GM12878 (cell line): Measurements from ENCODE around the gene DUSP10. TPM values are rescaled to one million over a fixed set of nuclear protein-coding genes. Genes with fewer than 3 reads are reported as not detected.

ENCODE experiments used
- ATAC-seq: fragments of 200-7000 bp; cut with Tn5 transposase; 3 replicates; pipeline ENCODE4 v1.9.1; 2020; ENCODE audit warnings: mild to moderate bottlenecking, moderate library complexity
- BruUV-seq: library from RNA; stranded (reverse); fragments of 400-500 nt; replicated peaks from 2 replicates; lab custom pipeline; 2021; lab: Mats Ljungman, UMichigan
- CTCF ChIA-PET: fragments of 300-600 bp; sonication (Branson Sonifier 250); formaldehyde crosslinking; extraction: SDS; loops from one replicate; lab custom pipeline; 2021; ENCODE audit warnings: inconsistent platforms; lab: Yijun Ruan, JAX
- POLR2A ChIA-PET: fragments of 350-600 bp; formaldehyde crosslinking; extraction: SDS; loops from one replicate; lab custom pipeline; 2021; ENCODE audit warnings: inconsistent platforms; lab: Charles Lee
- RAD21 ChIA-PET: fragments of 300-600 bp; sonication (Branson Sonifier 250); formaldehyde crosslinking; loops from one replicate; lab custom pipeline; 2023; ENCODE audit warnings: antibody characterized with exemption; ENCODE audit not compliant: unreplicated experiment; lab: Charles Lee
- SMC1A ChIA-PET: fragments of 300-600 bp; sonication (Branson Sonifier 250); formaldehyde crosslinking; loops from one replicate; lab custom pipeline; 2023; ENCODE audit not compliant: unreplicated experiment, uncharacterized antibody; lab: Charles Lee
- DNase-seq: peaks from one replicate; pipeline ENCODE4 v3.0.0-alpha.2; 2011; ENCODE audit warnings: low read depth, low spot score
- FAIRE-seq: peaks from 3 replicates; lab custom pipeline; 2011; peaks lifted over from hg19 to GRCh38; lab: Jason Lieb, UNC
- H2AFZ ChIP-seq: 2 replicates; pipeline ENCODE4 v1.6.0; 2011; ENCODE audit warnings: low read depth, low read length, control low read depth; ENCODE audit not compliant: control insufficient read depth
- H3K27ac ChIP-seq: 2 replicates; pipeline ENCODE4 v1.5.1; 2011; ENCODE audit warnings: control low read depth; ENCODE audit not compliant: control insufficient read depth, insufficient read depth
- H3K27me3 ChIP-seq, 2 experiments: replicated peaks in 1 of 2; 2 replicates each; pipeline versions ENCODE4 v1.6.0 to v1.6.1; 2011; ENCODE audit warnings: low read length in 1 of 2; ENCODE audit not compliant: control insufficient read depth in 2 of 2, insufficient read depth in 2 of 2
- H3K36me3 ChIP-seq, 2 experiments: 2 replicates each; pipeline ENCODE4 v1.5.1; 2011; ENCODE audit warnings: low read length in 1 of 2; ENCODE audit not compliant: control insufficient read depth in 2 of 2, insufficient read depth in 2 of 2
- H3K4me1 ChIP-seq: 2 replicates; pipeline ENCODE4 v1.6.1; 2011; ENCODE audit warnings: mild to moderate bottlenecking, low read length, moderate library complexity, mixed read lengths; ENCODE audit not compliant: control insufficient read depth, insufficient read depth
- H3K4me2 ChIP-seq: 2 replicates; pipeline ENCODE4 v1.6.0; 2011; ENCODE audit warnings: control low read depth; ENCODE audit not compliant: control insufficient read depth, insufficient read depth
- H3K4me3 ChIP-seq: fragments of 200-600 bp; sonication (generic); 2 replicates; pipeline ENCODE4 v1.5.1; 2016
- H3K79me2 ChIP-seq: 2 replicates; pipeline ENCODE4 v1.6.0; 2011; ENCODE audit warnings: low read length; ENCODE audit not compliant: control insufficient read depth, insufficient read depth
- H3K9ac ChIP-seq: 2 replicates; pipeline ENCODE4 v1.8.0; 2011; ENCODE audit warnings: low read length, control low read depth, mixed read lengths; ENCODE audit not compliant: control insufficient read depth, insufficient read depth
- H3K9me3 ChIP-seq: replicated peaks from 3 replicates; pipeline ENCODE4 v1.5.1; 2011; ENCODE audit warnings: mild to moderate bottlenecking, low read length; ENCODE audit not compliant: control insufficient read depth, insufficient read depth
- H4K20me1 ChIP-seq: 2 replicates; pipeline ENCODE4 v1.6.0; 2011; ENCODE audit not compliant: control insufficient read depth, insufficient read depth
- BACH1 ChIP-seq: fragments of 450-650 bp; IDR thresholded peaks from 2 replicates; pipeline ENCODE4 v1.6.1; 2017; ENCODE audit warnings: mild to moderate bottlenecking, borderline replicate concordance
- IKZF2 ChIP-seq, 2 experiments: fragments of 450-650 bp; IDR thresholded peaks; 2 replicates each; pipeline ENCODE4 v1.6.1; 2017; ENCODE audit warnings: mild to moderate bottlenecking in 2 of 2, moderate library complexity in 2 of 2
- IRF4 ChIP-seq: IDR thresholded peaks from 2 replicates; pipeline ENCODE4 v1.6.1; 2011; ENCODE audit warnings: low read depth, low read length
- JUND ChIP-seq: IDR thresholded peaks from 2 replicates; pipeline ENCODE4 v1.6.1; 2012; ENCODE audit warnings: low read depth, mild to moderate bottlenecking, low read length, improper control_type of control experiment, moderate library complexity
- NFYB ChIP-seq: IDR thresholded peaks from 2 replicates; pipeline ENCODE4 v1.6.1; 2011; ENCODE audit warnings: low read depth, mild to moderate bottlenecking, low read length, improper control_type of control experiment, moderate library complexity; ENCODE audit not compliant: insufficient read depth
- NR2F1 ChIP-seq: fragments of 450-650 bp; conservative IDR thresholded peaks from 2 replicates; pipeline ENCODE4 v1.6.1; 2017; ENCODE audit warnings: mild to moderate bottlenecking
- NRF1 ChIP-seq: conservative IDR thresholded peaks from 2 replicates; pipeline ENCODE4 v1.6.1; 2011; ENCODE audit warnings: mild to moderate bottlenecking, low read depth, low read length, improper control_type of control experiment
- PML ChIP-seq: IDR thresholded peaks from 2 replicates; pipeline ENCODE4 v1.6.1; 2012; ENCODE audit warnings: low read length, inconsistent platforms
- RAD51 ChIP-seq: fragments of 450-650 bp; IDR thresholded peaks from 2 replicates; pipeline ENCODE4 v1.6.1; 2016; ENCODE audit warnings: moderate library complexity, mild to moderate bottlenecking, inconsistent platforms
- RCOR1 ChIP-seq: conservative IDR thresholded peaks from 2 replicates; pipeline ENCODE4 v1.6.1; 2012; ENCODE audit warnings: low read depth, low read length, improper control_type of control experiment
- RFX5 ChIP-seq: IDR thresholded peaks from 2 replicates; pipeline ENCODE4 v1.6.1; 2011; ENCODE audit warnings: low read depth, low read length, improper control_type of control experiment
- SIX5 ChIP-seq: IDR thresholded peaks from 2 replicates; pipeline ENCODE4 v1.6.1; 2011; ENCODE audit warnings: mild to moderate bottlenecking, low read depth, low read length, moderate library complexity; ENCODE audit not compliant: severe bottlenecking
- TARDBP ChIP-seq: IDR thresholded peaks from 2 replicates; pipeline ENCODE4 v1.6.1; 2016; ENCODE audit warnings: borderline replicate concordance
- ZSCAN29 ChIP-seq: fragments of 450-650 bp; IDR thresholded peaks from 2 replicates; pipeline ENCODE4 v1.6.1; 2017; ENCODE audit warnings: mild to moderate bottlenecking, moderate library complexity
- WGBS: methylation state at CpG from one replicate; pipeline ENCODE4 v1.1.6; 2016; ENCODE audit warnings: low lambda C conversion rate; ENCODE audit not compliant: insufficient replicate concordance, insufficient coverage; ENCODE audit errors: missing lambda C conversion rate; 5-methylcytosine and 5-hydroxymethylcytosine counted together
- in situ Hi-C: fragments of 300-500 bp; cut with MboI; formaldehyde crosslinking; loops from 9 replicates; pipeline ENCODE4 v1.14.3; 2018; ENCODE audit warnings: mixed read lengths
- intact Hi-C: fragments of 100-400 bp; cut with micrococcal nuclease; formaldehyde crosslinking; loops from one replicate; pipeline ENCODE4 v1.14.2; 2022; ENCODE audit not compliant: unreplicated experiment
- polyA plus RNA-seq, 11 experiments: library from polyadenylated mRNA; depleted of rRNA in 4 of 11; unstranded in 6 of 11; stranded (reverse) in 5 of 11; fragments of >200 nt; fragmentation: Nextera tagmentation in 4 of 11; fragmentation: Illumina TruSeq in 1 of 11; extraction: Ambion mirVana in 4 of 11; extraction: Trizol in 1 of 11; gene quantifications; 1 replicate in 1 of 11; 2 replicates in 10 of 11; pipeline versions ENCODE4 v1.2.1 to v1.2.3, GENCODE V29; 2011 to 2016; ENCODE audit warnings: inconsistent platforms in 2 of 11, missing spikeins in 2 of 11, low read depth in 1 of 11
- total RNA-seq, 4 experiments: library from RNA; depleted of rRNA in 3 of 4; stranded (reverse); fragments of >200 nt in 3 of 4; fragmentation: Illumina TruSeq in 1 of 4; extraction: Trizol in 1 of 4; gene quantifications; 2 replicates each; pipeline versions ENCODE4 v1.2.1 to v1.2.3, GENCODE V29; 2013 to 2021
- TF ChIP-seq, protein P1 (sequence below): IDR thresholded peaks from 2 replicates; pipeline ENCODE4 v1.6.1; 2012; ENCODE audit warnings: low read depth, low read length, improper control_type of control experiment

The DUSP10 gene
- total and polyA plus RNA-seq, 10 of the 15 experiments (the other 5 are each of a cell fraction or from before 2014, with no cell fraction given), result 20.3 to 38.4 (median 27.8) TPM

- CTCF ChIA-PET, result no interaction called here
- 0% methylated on average over 1 of the region's 1 CpG for WGBS
These were observed 77.6 kb downstream of the DUSP10 start for GRCh38 chr1:221664253-221664652.

DNA sequence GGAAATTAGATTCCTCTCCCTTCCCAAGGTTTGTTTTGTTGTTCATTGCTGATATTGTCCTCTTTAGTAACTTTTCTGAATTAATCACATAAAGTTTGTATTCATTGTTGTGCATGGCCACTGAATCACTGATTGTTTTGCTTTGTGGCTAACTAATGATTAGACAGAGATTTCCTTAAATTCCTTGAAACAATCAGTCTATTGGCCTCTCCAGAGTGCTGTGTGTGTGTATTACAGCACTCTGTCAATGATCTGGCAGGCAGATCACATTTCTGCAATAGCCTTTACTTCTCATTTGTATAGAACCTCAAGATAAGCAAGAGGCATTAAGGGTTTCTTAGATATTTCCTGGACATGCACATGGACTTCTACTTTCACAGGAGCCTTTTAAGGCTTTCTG lies 78.6 kb downstream of the DUSP10 start:
- ChIA-PET POLR2A (no interaction called here), CTCF (interaction anchor here (1.5 kb wide), 1 partner anchor 10 kb away, joined by 4 read pairs; no protein-coding TSS in a partner anchor), SMC1A (interaction anchor here (0.6 to 1.7 kb wide), 4 partner anchors 25 to 80 kb away, joined by 3 to 4 read pairs (median 4); no protein-coding TSS in a partner anchor), RAD21 (interaction anchor here (1.0 kb wide), 1 partner anchor 18 kb away, joined by 4 read pairs; no protein-coding TSS in a partner anchor)
- H2AFZ ChIP-seq, result no peak overlapping the region
- peaks cover 4% of the 10 kb centered on the region; the same call in 1 of the 2 replicates for H3K4me1 ChIP-seq
- no TSS peak for BruUV-seq
- in situ Hi-C loops, result no loop called here
- no peaks in the 10 kb centered on the region for H3K79me2 ChIP-seq
- no peak overlapping the region for H3K27ac ChIP-seq
- ATAC-seq (no peak), DNase-seq (no peak), FAIRE-seq (no peak)
- H4K20me1 ChIP-seq, result no peaks in the 10 kb centered on the region
- H3K4me3 ChIP-seq, result no peak overlapping the region
- no peaks in the 10 kb centered on the region for H3K36me3 ChIP-seq
- H3K9me3 ChIP-seq, result no peaks in the 10 kb centered on the region; the same call in 1 of the 3 replicates
- H3K9ac ChIP-seq, result no peak overlapping the region
- intact Hi-C loops, result no loop called here
- TF ChIP-seq BACH1 (no peak), TARDBP (no peak), IRF4 (no peak), NRF1 (no peak), RFX5 (no peak), RAD51 (no peak), IKZF2 (IDR thresholded peaks at IDR 0.05) (no peak), PML (no peak), NR2F1 (no peak), SIX5 (no peak), NFYB (no peak), JUND (no peak)
- TF ChIP-seq, protein P1, sequence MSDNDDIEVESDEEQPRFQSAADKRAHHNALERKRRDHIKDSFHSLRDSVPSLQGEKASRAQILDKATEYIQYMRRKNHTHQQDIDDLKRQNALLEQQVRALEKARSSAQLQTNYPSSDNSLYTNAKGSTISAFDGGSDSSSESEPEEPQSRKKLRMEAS, result no peak
- H3K27me3 ChIP-seq, result no peaks in the 10 kb centered on the region
- H3K4me2 ChIP-seq, result no peak overlapping the region

More at GRCh38 chr1:221664253-221664652, 77.6 kb downstream of the DUSP10 start:
- Histone ChIP-seq H4K20me1 (no peaks in the 10 kb centered on the region), H3K27me3 (no peaks in the 10 kb centered on the region), H3K36me3 (no peaks in the 10 kb centered on the region), H3K4me3 (no peak overlapping the region), H3K4me1 (peaks cover 4% of the 10 kb centered on the region; the same call in 1 of the 2 replicates), H2AFZ (no peak overlapping the region), H3K79me2 (no peaks in the 10 kb centered on the region), H3K9ac (no peak overlapping the region), H3K9me3 (no peaks in the 10 kb centered on the region; the same call in 1 of the 3 replicates), H3K27ac (no peak overlapping the region)
- in situ Hi-C loops, result no loop called here
- RAD21 ChIA-PET, result no interaction called here
- no TSS peak for BruUV-seq
- SMC1A ChIA-PET, result interaction anchor here (0.6 to 1.6 kb wide), 3 partner anchors 24 to 65 kb away, joined by 3 to 4 read pairs (median 4); no protein-coding TSS in a partner anchor
- intact Hi-C loops, result no loop called here
- ATAC-seq (no peak), FAIRE-seq (no peak), DNase-seq (no peak)
- POLR2A ChIA-PET, result interaction anchor here (0.5 kb wide), 1 partner anchor 15 kb away, joined by 4 read pairs; no protein-coding TSS in a partner anchor
- TF ChIP-seq RCOR1 (no peak), ZSCAN29 (no peak)
- TF ChIP-seq, all 136 proteins: peak for 0
- no peak overlapping the region for H3K4me2 ChIP-seq
